Fibroblast of the aortic adventitia (primary cell): ENCODE data around the gene C22orf39. TPM values are rescaled to one million over a fixed set of nuclear protein-coding genes. Genes with fewer than 3 reads are reported as not detected.

Experiments used
- DNase-seq: peaks from one replicate; pipeline ENCODE4 v3.0.0-alpha.2; 2010; ENCODE audit warnings: low read depth
- H3K4me3 ChIP-seq: 2 replicates; pipeline ENCODE4 v1.5.1; 2011; ENCODE audit warnings: low read depth, mild to moderate bottlenecking, control low read depth, low read length, moderate library complexity
- total RNA-seq: library from RNA; depleted of rRNA; stranded (reverse); fragments of >200 nt; gene quantifications from 2 replicates; pipeline ENCODE4 v1.2.3, GENCODE V29; 2012; ENCODE audit warnings: low replicate concordance
- TF ChIP-seq, protein P1 (sequence below): IDR thresholded peaks from 2 replicates; pipeline ENCODE4 v1.5.1; 2011; ENCODE audit warnings: mild to moderate bottlenecking, low read length, control low read depth, inconsistent platforms; ENCODE audit not compliant: insufficient read depth

Gene C22orf39
- total RNA-seq, 1 donor = 10.5 TPM

- no peak for DNase-seq
- TF ChIP-seq, protein P1, sequence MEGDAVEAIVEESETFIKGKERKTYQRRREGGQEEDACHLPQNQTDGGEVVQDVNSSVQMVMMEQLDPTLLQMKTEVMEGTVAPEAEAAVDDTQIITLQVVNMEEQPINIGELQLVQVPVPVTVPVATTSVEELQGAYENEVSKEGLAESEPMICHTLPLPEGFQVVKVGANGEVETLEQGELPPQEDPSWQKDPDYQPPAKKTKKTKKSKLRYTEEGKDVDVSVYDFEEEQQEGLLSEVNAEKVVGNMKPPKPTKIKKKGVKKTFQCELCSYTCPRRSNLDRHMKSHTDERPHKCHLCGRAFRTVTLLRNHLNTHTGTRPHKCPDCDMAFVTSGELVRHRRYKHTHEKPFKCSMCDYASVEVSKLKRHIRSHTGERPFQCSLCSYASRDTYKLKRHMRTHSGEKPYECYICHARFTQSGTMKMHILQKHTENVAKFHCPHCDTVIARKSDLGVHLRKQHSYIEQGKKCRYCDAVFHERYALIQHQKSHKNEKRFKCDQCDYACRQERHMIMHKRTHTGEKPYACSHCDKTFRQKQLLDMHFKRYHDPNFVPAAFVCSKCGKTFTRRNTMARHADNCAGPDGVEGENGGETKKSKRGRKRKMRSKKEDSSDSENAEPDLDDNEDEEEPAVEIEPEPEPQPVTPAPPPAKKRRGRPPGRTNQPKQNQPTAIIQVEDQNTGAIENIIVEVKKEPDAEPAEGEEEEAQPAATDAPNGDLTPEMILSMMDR = no peak
- no peak overlapping the region for H3K4me3 ChIP-seq
These were observed 14.0 kb upstream of the C22orf39 start for GRCh38 chr22:19461506-19461905.

DNA sequence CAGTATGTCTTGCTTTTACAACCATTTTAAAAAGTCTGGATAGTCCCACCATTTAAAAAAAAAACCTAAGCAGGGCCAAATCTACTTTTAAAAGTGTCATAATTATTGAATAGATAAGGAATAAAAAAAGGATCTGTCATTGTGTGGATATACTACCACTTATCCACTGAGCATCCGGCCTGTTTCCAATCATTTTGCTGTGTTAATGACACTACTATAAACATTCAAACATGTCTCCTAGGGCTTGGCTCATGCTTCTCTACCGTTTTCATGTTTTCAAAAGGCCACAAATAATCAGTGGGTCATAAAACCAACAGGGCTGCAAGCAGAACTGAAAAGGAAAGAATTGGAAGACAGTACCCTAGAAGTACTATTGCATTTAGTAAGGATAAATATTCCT lies 12.5 kb upstream of the C22orf39 start:
- DNase-seq = no peak
- H3K4me3 ChIP-seq = no peak overlapping the region
- TF ChIP-seq, protein P1 = no peak

DNA sequence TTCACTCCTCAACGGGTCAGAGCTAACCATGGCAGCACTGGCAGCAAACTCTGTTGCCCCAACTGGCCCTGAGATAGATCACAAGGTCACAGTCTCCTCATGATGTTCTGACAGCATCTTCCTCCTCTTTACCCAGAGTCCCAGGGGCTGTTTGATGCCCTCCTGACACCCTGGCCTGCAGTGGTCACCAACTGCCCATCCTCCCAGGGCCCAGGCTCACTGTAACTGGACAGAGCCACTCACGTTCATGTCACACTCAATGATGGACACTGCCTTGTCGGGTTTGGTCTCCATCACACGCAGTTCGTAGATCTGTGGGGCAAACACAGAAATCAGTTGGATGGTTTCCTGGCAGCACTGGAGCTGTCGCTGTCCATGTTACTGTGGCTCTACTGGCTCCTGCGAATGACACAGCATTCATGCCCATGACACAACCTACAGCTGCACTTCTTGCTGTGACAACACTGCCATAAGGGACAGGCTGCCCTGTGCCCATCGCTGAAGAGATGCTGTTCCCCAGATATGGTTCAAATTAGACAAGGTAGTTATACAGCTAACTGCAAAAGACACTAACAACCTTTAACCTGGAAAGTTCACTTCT lies 10.4 kb upstream of the C22orf39 start:
- no peak overlapping the region for H3K4me3 ChIP-seq
- no peak for DNase-seq
- TF ChIP-seq, protein P1 = no peak

DNA sequence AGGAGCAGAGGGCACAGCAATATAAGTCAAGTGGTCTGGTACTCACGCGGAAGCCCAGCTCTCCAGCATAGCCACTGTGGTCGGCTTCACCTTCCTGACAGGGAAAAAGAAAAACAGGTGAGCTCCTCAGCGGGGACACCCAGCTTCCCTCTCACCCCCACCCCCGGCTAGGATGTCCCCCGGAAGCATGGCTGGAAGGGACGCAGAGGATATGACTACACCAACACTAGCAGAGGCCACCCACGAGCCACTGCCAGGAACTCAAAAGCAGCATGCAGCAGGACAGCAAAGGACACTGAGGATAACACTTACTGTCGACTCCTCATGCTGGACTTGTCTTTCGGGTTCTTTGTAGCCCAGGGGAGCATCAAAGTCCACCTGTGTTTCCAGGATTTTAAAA lies 9.0 kb upstream of the C22orf39 start:
- no peak for DNase-seq
- TF ChIP-seq, protein P1 = no peak
- H3K4me3 ChIP-seq = no peak overlapping the region

DNA sequence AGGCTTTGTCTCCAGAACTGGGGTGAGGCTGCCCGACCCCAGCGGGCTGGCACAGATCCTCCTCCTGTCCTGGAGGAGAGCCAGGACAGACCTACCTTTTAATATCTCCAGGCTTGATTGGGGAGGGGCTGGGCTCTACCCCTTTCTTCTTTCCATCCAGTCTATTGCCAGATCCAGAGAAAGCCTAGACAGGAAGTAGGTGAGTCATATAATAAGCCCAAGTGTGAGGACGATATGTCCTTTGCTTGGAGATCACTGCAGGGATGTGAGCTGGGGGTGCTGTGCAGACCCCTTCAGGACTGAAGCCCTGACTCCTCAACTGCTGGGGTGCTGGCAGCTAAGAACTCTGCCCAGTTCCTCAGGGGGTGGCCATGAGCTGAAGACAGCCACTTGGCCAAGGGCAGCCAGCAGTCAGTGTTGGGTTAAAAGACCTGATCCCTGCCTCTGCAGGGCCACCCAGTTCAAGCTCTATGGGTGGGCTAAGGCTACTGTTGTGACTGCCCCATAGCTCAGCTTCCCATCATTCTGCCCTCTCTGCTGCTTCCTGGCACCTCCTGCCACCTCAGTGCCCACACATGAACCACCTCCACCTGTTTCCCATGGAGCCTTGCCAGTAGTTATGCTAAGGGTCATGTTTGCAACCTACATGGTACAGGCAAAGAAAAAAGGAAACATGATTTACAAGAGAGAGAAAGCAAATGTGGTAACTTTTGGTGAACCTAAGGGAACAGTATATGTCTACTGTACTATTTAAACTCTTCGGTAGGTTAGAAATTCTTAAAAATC lies 8.3 kb upstream of the C22orf39 start:
- no peak for DNase-seq
- no peak overlapping the region for H3K4me3 ChIP-seq
- TF ChIP-seq, protein P1 = no peak

DNA sequence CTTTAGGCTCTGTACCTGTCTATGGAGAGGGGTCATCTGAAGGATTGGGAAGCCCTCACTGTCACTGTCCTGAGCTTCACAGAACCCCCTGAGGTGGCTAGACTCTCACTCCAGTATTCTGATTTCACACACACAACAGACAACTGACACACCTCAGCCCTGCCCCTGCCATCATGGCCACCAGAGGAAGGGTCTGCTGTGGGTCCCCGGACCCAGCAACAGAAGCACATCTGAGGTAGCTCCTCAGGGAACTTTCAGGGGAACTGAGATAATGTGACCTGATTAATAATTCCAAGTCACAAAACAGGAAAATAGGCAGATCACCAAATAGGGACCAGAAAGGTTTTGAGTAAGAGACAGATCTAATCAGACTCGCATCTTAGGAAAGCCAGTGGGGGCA lies 7.5 kb upstream of the C22orf39 start:
- H3K4me3 ChIP-seq = no peak overlapping the region
- DNase-seq = no peak
- TF ChIP-seq, protein P1 = no peak

GRCh38 chr22:19454156-19454555 lies 6.6 kb upstream of the C22orf39 start:
- DNase-seq = no peak
- TF ChIP-seq, protein P1 = no peak
- H3K4me3 ChIP-seq = no peak overlapping the region
